Left ventricle myocardium inferior (tissue), 1 donor: ENCODE results near the gene INPP4B. TPM values are rescaled to one million over a fixed set of nuclear protein-coding genes. Genes with fewer than 3 reads are reported as not detected.

ENCODE experiments used
- DNase-seq: peaks from one replicate; pipeline ENCODE4 v3.0.0-alpha.2; 2020
- H3K27ac ChIP-seq: fragments of 200-600 bp; replicated peaks from 2 replicates; pipeline ENCODE4 v1.8.0; 2021
- H3K27me3 ChIP-seq: fragments of 200-600 bp; 2 replicates; pipeline ENCODE4 v1.8.0; 2021; ENCODE audit warnings: low read depth
- H3K36me3 ChIP-seq: fragments of 200-600 bp; 2 replicates; pipeline ENCODE4 v1.8.0; 2021
- H3K4me1 ChIP-seq: fragments of 200-600 bp; 2 replicates; pipeline ENCODE4 v1.8.0; 2021
- H3K4me3 ChIP-seq: fragments of 200-600 bp; 2 replicates; pipeline ENCODE4 v1.8.0; 2021; ENCODE audit warnings: mild to moderate bottlenecking, moderate library complexity
- H3K9me3 ChIP-seq: fragments of 200-600 bp; replicated peaks from 2 replicates; pipeline ENCODE4 v1.8.0; 2021
- CTCF ChIP-seq: fragments of 200-600 bp; IDR thresholded peaks from 2 replicates; pipeline ENCODE4 v1.8.0; 2021; ENCODE audit warnings: antibody characterized with exemption, mild to moderate bottlenecking, borderline replicate concordance
- intact Hi-C: fragments of 100-400 bp; cut with micrococcal nuclease; formaldehyde crosslinking; loops from one replicate; pipeline ENCODE4 v1.11.0; 2022
- total RNA-seq: library from RNA; stranded (reverse); fragmentation: NEBNext Ultra II Directional; extraction: Animal tissue kit (Norgen Biotek cat#: 25700); gene quantifications from one replicate; pipeline ENCODE4 v1.2.1, GENCODE V29; 2021
- donor health status: DM: no; HTN: yes; CAD: no; lungs with severe emphysema.

INPP4B gene
- total RNA-seq, 1 donor from 2014 or later, result 61.1 TPM

- no peak for TF ChIP-seq CTCF
Observed at GRCh38 chr4:142585411-142585810, 260.7 kb downstream of the INPP4B start.

GRCh38 chr4:142583708-142584107 is 262.4 kb downstream of the INPP4B start:
- Histone ChIP-seq H3K27me3 (no peaks in the 10 kb centered on the region), H3K4me1 (no peaks in the 10 kb centered on the region), H3K36me3 (no peaks in the 10 kb centered on the region), H3K27ac (no peak overlapping the region), H3K4me3 (no peak overlapping the region), H3K9me3 (no peaks in the 10 kb centered on the region)
- DNase-seq, result no peak
- intact Hi-C loops, result no loop called here
- TF ChIP-seq CTCF, result no peak

More at GRCh38 chr4:142585411-142585810, 260.7 kb downstream of the INPP4B start:
- Histone ChIP-seq H3K36me3 (no peaks in the 10 kb centered on the region), H3K9me3 (no peaks in the 10 kb centered on the region), H3K27ac (no peak overlapping the region), H3K4me1 (no peaks in the 10 kb centered on the region), H3K4me3 (no peak overlapping the region), H3K27me3 (no peaks in the 10 kb centered on the region)
- intact Hi-C loops, result no loop called here
- no peak for DNase-seq

- Histone ChIP-seq H3K27me3 (no peaks in the 10 kb centered on the region), H3K36me3 (no peaks in the 10 kb centered on the region), H3K4me1 (no peaks in the 10 kb centered on the region), H3K9me3 (no peaks in the 10 kb centered on the region), H3K4me3 (no peak overlapping the region), H3K27ac (no peak overlapping the region)
- intact Hi-C loops, result no loop called here
- DNase-seq, result no peak
- no peak for TF ChIP-seq CTCF
Observed at GRCh38 chr4:142582340-142582739, 263.8 kb downstream of the INPP4B start.

- no peak overlapping the region for H3K4me3 ChIP-seq
- no peak for TF ChIP-seq CTCF
- H3K27me3 ChIP-seq, result no peaks in the 10 kb centered on the region
- no peaks in the 10 kb centered on the region for H3K9me3 ChIP-seq
- no peaks in the 10 kb centered on the region for H3K4me1 ChIP-seq
- H3K27ac ChIP-seq, result no peak overlapping the region
- intact Hi-C loops, result no loop called here
- no peaks in the 10 kb centered on the region for H3K36me3 ChIP-seq
- no peak for DNase-seq
Observed at GRCh38 chr4:142581881-142582280, 264.2 kb downstream of the INPP4B start.

- no peaks in the 10 kb centered on the region for H3K36me3 ChIP-seq
- H3K27ac ChIP-seq, result no peak overlapping the region
- H3K4me1 ChIP-seq, result no peaks in the 10 kb centered on the region
- H3K9me3 ChIP-seq, result no peaks in the 10 kb centered on the region
- TF ChIP-seq CTCF, result no peak
- H3K27me3 ChIP-seq, result no peaks in the 10 kb centered on the region
- no peak for DNase-seq
- intact Hi-C loops, result no loop called here
- H3K4me3 ChIP-seq, result no peak overlapping the region
Observed at GRCh38 chr4:142579443-142579842, 266.7 kb downstream of the INPP4B start.

GRCh38 chr4:142574306-142574705 is 271.8 kb downstream of the INPP4B start:
- Histone ChIP-seq H3K27me3 (no peaks in the 10 kb centered on the region), H3K27ac (no peak overlapping the region), H3K4me3 (no peak overlapping the region), H3K9me3 (no peaks in the 10 kb centered on the region), H3K36me3 (no peaks in the 10 kb centered on the region), H3K4me1 (no peaks in the 10 kb centered on the region)
- TF ChIP-seq CTCF, result no peak
- DNase-seq, result no peak
- intact Hi-C loops, result no loop called here
